Thyroid gland (tissue), 4 donors: ENCODE data around the gene PAX6.

Experiments
- CTCF ChIP-seq, 6 experiments: fragments of 200-600 bp in 3 of 6; fragments of 450-650 bp in 3 of 6; sonication (generic) in 3 of 6; IDR thresholded peaks; one replicate each; pipeline ENCODE4 v1.5.1; 2016 to 2019; ENCODE audit warnings: antibody characterized with exemption in 6 of 6, mild to moderate bottlenecking in 2 of 6, inconsistent platforms in 1 of 6, moderate library complexity in 1 of 6
- POLR2A ChIP-seq, 2 donors: fragments of 450-650 bp; IDR thresholded peaks; one replicate each; pipeline ENCODE4 v1.6.1; 2017; ENCODE audit warnings: antibody characterized with exemption in 2 of 2, mild to moderate bottlenecking in 2 of 2, moderate library complexity in 1 of 2

- TF ChIP-seq CTCF (IDR thresholded peaks at IDR 0.05) (no peak), POLR2A (IDR thresholded peaks at IDR 0.05) (no peak)
Observed at GRCh38 chr11:31826536-31827438, 15.7 kb upstream of the PAX6 start.
